Left ventricle myocardium superior (tissue), 1 donor: Measurements from ENCODE around the gene SMIM13. TPM values are rescaled to one million over a fixed set of nuclear protein-coding genes. Genes with fewer than 3 reads are reported as not detected.
"Not testable (repeated sequence)": the region's sequence is repeated elsewhere in the genome, so short reads cannot be mapped to it uniquely, and the experiment has no call there.

Experiments
- ATAC-seq: fragments of 200-7000 bp; cut with Tn5 transposase; one replicate; pipeline ENCODE4 v1.9.1; 2020; ENCODE audit warnings: mild to moderate bottlenecking, moderate library complexity
- DNase-seq: peaks from one replicate; pipeline ENCODE4 v3.0.0-alpha.2; 2020
- intact Hi-C: fragments of 100-400 bp; cut with micrococcal nuclease; formaldehyde crosslinking; loops from one replicate; pipeline ENCODE4 v1.11.0; 2022
- total RNA-seq: library from RNA; stranded (reverse); fragmentation: NEBNext Ultra II Directional; extraction: Animal tissue kit (Norgen Biotek cat#: 25700); gene quantifications from one replicate; pipeline ENCODE4 v1.2.1, GENCODE V29; 2021
- donor health status: DM: no; HTN: yes; CAD: no; lungs with severe emphysema.

Gene SMIM13
- total RNA-seq, 1 donor from 2014 or later = 13.1 TPM

DNA sequence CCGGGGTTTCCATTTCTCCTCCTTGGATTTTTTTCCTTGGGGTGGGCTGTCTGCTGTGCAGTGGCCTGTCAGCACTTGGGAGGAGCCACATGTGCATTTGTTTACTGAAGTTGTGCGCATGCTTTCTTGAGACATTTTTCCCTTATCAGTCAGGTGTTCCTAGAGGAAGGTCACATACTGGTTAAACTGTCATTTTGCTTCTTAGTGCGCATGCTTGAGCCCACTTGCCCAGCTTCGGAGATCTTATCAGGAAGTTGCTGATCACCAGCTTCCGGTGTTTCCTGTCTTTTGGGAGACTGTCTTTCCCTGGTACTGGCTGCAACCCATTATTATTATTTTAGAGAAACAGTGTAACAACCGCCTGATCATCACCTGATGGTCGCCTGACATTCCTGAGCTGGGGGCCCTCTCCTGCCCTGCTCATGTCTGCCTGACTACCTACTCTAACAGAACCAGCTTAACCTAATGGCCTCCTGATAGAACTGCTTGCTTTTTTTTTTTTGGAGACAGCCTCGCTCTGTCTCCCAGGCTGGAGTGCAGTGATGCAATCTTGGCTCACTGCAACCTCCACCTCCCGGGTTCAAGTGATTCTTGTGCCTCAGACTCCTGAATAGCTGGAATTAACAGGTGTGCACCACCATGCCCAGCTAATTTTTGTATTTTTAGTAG is 18.3 kb downstream of the SMIM13 start:
- DNase-seq (no peak), ATAC-seq (no peak)
- intact Hi-C loops = no loop called here

DNA sequence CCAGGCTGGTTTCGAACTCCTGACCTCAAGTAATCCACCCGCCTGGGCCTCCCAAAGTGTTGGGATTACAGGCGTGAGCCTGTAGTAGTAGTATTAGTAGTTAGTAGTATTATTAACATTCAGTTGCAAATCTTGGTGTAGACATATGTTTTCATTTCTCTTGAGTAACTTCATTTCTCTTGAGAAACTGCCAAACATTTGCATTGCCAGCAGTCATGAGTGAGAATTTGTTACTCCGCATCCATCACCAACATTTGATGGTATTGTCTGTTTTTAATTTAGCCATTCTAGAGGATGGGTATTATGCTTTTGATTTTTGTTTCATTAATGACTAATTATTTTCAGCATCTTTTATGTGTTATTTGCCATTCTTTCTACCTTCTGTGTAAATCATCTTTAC is 19.4 kb downstream of the SMIM13 start:
- ATAC-seq (no peak), DNase-seq (no peak)
- intact Hi-C loops = no loop called here

DNA sequence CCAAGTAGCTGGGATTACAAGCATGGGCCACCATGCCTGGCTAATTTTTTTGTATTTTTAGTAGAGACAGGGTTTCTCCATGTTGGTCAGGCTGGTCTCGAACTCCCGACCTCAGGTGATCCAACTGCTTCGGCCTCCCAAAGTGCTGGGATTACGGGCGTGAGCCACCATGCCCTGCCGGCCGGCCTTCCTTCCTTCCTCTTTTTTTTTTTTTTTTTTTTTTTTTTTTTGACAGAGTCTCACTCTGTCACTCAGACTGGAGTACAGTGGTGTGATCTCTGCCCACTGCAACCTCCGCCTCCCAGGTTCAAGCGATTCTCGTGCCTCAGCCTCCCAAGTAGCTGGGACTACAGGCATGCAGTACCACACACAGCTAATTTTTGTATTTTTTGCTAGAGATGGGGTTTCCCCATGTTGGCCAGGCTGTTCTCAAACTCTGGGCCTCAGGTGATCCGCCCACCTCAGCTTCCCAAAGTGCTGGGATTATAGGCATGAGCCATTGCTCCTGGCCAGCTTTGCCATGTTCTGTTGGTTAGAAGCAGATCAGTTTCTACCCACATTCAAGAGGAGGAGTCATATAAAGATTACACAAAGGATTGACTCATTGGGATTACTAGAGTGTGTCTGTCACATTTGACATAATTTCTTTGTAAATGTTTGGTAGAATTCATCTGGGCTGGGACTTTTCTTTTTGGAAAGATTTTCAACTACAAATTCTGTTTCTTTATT is 22.3 kb downstream of the SMIM13 start:
- intact Hi-C loops, ATAC-seq, DNase-seq: not testable (repeated sequence)

DNA sequence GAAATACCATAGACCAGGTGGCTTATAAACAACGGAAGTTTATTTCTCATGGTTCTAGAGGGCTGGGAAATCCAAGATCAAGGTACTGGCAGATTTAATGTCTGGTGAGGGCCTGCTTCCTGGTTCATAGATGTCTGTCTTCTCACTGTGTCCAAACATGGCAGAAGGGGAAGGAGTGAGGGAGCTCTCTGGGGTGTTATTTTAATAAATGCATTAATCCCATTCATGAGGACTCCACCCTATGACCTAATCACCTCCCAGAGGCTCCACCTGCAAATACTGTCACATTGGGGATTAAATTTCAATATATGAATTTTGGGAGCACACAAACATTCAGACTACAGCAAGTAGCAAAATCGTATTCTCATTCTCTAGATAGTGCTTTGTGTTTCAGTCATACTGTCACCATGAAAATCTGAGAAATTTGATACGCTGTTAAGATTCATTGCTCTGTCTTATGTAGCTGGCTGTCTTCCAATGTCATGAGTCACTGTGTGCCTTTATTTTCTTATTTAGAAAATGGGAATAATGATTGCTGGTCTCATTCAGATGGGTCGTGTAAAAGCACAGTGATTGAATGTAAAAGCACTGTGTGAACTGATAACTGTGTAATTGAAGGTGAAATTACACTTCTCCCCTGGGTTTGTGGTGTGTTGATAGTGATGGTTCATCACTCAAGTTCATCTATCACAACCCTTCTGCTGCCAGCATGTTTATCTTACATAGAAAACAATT is 26.8 kb downstream of the SMIM13 start:
- ATAC-seq (no peak), DNase-seq (no peak)
- intact Hi-C loops = no loop called here

DNA sequence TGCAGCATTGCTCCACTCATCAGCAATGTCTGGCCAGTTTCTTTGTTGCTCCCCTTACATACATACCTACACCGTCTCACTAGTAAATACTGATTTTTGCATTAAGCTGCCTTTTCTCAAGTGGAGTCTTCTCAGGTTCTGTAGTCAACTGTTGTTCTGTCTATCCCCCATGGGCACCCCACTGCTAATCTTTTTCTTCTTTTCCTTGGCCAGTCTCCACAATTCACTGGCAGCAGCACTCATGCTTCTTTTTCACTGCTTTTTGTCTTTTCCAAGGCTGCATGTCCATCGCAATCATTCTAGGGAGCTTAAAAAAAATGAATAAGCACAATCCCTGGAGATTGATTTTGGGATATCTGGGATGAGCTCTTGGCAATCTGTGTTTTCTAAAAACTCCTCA is 28.2 kb downstream of the SMIM13 start:
- intact Hi-C loops = no loop called here
- ATAC-seq (peak; percentile 24), DNase-seq (no peak)

DNA sequence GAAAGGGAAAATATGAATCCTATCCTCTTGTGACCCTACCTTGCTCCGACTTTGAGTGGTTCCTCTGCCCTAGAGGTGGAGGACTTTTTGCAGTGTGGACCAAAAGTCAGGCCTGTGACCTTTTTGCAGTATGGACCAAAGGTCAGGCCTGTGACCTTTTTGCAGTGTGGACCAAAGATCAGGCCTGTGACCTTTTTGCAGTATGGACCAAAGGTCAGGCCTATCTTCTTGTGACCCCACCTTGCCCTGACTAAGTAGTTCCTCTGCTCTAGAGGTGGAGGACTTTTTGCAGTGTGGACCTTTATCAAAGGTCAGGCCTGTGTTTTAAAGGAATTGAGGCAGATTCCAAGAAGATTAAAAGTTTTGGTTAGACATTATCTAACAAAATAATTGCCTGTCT is 28.7 kb downstream of the SMIM13 start:
- intact Hi-C loops = no loop called here
- ATAC-seq (no peak), DNase-seq (no peak)

DNA sequence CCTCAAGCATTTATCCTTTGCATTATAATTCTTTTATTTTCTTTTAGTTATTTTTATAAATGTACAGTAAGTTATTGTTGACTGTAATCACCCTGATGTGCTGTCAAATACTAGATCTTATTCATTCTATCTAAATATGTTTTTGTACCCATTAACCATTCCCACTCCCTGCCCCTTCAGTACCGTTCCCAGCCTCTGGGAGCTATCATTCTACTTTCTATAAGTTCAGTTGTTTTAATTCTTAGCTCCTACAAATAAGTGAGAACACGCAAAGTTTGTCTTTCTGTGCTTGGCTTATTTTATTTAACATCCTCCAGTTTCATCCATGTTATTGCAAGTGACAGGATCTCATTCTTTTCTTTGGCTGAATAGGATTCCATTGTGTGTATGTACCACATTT is 30.3 kb downstream of the SMIM13 start:
- intact Hi-C loops = no loop called here
- ATAC-seq (no peak), DNase-seq (no peak)

DNA sequence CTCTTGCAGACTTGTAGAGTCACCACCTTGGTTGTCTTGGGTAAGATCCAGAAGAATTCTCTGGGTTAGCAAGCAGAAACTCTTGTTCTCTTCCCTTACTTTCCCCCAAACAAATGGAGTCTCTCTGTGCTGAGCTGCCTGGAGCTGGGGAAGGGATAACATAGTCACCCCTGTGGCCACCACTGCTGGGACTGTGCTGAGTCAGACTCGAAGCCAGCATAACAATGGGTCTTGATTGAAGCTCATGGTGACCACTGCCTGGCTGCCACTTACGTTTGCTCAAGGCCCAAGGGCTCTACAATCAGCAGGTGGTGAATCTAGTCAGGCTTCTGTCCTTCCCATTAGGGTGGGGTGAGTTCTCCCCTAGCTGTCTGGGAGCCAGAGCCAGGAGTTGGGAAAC is 33.2 kb downstream of the SMIM13 start:
- ATAC-seq (no peak), DNase-seq (no peak)
- intact Hi-C loops = no loop called here

DNA sequence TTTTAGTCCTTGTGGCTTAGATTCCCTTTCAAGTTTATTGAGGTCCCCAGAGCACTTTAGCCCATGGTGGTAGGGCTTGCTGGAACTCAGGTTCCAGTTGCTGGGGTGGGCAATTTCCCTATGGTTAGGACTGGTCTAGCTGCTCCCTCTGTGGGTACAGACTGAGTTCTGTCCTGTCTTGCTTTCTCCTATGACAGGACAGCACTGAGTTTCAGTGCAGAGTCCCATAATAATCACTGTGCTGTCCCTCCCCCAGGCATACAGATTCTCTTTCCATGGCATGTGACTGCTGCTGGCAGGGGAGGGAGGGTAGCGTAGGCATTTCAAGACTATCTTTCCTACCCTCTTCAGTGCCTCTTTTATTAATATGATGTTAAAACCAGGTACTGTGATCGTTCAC is 35.0 kb downstream of the SMIM13 start:
- DNase-seq = no peak
- ATAC-seq = peak; percentile 91
- intact Hi-C loops = no loop called here

DNA sequence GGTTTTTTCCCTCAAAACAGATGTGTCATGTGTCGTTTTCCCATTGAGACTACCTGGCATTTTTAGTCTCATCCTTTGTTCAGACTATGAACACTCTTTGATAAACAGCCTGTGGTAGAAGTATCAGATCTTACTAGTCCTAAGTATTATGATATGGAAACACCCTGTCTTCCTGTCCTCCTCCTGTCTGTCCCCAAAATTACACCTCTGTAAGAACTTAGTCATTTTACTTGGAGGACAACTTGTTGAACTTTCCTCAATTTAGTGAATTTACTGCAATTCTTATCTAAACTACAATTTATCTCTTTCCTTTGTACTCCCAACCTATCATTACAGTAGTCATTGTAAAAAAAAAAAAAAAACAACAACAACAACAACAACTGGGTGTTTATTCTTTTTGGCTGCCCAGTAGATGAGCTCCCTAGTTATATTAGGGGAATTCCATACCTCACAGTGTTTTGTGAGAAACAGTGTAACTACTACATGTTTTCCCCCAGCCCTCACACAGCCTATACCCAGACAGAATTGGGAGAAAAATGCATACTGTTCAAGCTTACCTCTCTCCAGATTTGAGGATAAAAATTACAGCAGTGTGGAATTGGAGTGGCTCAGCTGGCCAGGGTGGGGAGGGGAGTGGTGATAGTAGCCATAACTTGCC is 36.4 kb downstream of the SMIM13 start:
- intact Hi-C loops = no loop called here
- ATAC-seq = no peak
- DNase-seq = no peak

DNA sequence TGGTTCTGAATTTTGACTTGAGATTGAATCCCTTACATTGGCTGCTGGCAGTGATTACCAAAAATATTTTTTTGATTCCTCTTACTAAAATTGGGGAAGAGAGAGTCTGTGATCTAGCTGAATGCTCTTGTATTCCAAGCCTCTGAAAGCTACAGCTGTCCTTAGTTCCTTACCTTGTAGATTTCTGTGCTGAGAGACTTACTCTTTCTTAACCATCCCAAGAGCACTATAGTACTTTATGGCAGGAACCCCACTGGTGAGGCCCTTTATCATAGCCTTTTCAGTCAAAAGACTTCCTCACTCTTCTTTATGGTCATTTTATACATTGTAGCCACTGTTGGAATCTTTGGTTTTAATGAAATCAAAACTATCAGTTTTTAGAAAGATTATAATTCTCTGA is 37.0 kb downstream of the SMIM13 start:
- DNase-seq (no peak), ATAC-seq (no peak)
- intact Hi-C loops = no loop called here

DNA sequence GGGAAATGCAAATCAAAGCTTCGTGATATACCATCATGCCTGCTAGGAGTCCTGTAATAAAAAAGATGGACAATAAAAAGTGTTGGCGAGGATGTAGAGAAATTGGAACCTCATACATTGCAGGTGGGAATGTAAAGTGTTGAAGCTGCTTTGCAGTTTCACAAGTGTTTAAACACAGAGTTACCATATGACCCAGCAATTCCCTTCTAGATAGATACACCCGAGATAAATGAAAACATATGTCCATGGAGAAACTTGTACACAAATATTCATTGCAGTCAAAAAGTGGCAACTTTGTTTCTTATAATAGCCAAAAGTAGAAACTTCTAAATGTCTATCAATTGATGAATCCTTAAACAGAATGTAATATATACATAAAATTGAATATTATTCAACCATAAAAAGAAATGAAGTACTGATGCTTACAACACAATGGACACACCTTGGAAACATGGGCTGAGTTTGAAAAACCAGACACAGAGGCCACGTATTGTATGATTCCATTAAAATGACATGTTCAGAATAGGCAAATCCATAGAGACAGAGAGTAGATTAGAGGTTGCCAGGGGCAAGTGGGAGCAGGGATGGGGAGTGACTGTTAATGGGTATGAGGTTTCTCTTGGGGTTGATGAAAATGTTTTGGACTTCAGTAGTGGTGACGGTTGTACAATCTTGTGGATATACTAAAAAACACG is 38.7 kb downstream of the SMIM13 start:
- no peak for DNase-seq
- ATAC-seq = no peak
- intact Hi-C loops = no loop called here

DNA sequence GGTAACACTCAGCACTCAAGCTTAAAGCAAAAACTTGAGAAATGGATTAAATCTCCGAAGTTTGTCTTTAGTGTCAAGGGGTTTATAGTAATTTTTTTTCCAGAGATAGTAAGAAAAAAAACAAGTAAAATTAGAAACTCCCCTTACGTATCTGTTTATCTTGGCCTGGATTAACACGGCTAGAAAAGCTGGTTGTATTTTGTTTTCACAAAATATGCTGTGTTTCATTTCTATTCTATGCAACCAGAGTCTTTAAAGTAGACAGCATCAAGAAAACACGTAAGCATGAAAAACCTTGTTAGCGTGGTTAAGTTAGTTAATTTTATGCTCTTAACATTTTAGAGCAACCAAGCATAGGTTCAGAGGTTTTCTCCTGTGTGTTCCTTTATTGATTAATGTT is 39.6 kb downstream of the SMIM13 start:
- no peak for DNase-seq

DNA sequence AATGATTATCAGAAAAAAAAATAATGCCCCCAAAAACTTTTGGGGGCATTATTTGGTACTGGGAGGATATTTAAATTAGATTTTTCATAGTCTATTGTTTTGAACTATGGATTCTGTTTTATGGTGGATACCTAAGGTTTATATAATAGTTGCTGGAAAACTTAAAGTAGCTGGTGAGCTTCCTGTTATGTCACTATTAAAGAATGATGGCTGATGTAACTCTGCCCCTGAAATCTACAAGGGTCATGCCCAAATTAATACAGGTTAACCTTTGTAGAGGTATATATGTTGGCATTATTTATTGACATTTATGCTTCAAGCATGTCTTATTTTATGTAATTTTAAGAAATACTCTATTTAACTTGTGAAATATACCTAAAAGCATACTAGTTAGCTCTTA is 43.2 kb downstream of the SMIM13 start:
- DNase-seq (no peak), ATAC-seq (no peak)

More for the DNA sequence above, 39.6 kb downstream of the SMIM13 start:
- intact Hi-C loops = no loop called here
- no peak for ATAC-seq

DNA sequence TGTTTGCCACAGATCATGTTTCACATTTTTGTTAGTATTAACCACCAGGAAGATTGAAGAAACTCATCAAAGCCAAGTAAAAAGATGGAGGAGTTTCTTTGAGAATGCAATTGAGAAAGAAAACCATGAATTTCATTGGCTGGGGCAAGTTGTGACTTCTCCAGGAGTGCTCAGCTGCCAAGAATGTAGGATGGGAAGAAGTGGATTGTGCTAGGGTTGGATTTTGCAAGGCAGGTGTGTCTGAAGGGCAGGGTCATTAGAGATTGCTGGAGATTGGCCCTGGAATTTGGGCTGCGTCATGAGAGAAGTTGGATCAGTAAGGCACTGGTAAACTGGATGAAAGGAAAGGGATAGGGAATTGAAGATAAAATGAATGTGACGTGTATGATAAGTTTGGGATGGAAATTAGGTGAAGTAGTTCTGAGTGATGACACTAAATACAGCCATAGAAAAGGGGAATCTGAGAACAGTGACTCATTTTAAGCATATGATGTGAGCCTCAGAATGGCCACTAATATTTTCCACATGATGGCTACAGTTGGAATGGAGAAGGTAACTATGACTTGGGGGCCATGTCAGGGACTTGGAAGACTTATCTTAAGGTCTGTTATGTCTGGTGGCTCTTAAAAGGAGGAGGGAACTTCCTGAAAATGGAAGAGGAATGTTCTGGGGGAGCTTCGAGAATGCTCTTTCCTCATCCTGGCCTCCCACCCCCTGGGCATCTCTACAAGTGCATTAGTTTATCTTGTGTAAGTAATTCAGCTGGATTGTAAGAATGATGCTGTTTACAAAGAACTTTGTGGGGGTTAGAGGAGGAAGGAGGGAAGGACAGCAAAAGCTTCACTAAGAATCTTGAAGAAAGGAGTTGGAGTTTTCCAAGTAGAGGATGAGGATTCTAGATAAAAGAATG is 45.7 kb downstream of the SMIM13 start:
- intact Hi-C loops = no loop called here
- no peak for DNase-seq
- ATAC-seq = no peak

More for the DNA sequence above, 43.2 kb downstream of the SMIM13 start:
- intact Hi-C loops = no loop called here

DNA sequence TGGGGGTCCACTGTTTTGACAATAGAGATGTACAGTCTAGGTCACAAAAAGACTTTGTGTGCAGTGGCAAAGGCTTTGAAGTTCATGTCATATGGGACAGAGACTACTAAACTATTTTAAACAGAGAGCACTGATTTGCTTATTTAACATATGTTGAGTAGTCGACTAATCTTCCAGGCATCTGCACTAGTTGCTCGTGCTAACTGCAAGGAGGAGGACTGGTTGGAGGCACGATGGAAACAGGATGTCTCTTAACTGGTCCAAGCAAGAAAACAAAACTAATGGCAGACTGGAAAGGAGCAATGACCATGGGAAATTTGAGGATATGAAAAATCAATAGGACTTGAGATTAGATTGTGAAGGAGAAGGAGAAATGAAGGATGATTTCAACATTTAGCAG is 46.4 kb downstream of the SMIM13 start:
- ATAC-seq = no peak
- DNase-seq = no peak
- intact Hi-C loops = loop anchor here (10.0 kb wide), 1 partner anchor 435 kb away; no protein-coding TSS in a partner anchor

DNA sequence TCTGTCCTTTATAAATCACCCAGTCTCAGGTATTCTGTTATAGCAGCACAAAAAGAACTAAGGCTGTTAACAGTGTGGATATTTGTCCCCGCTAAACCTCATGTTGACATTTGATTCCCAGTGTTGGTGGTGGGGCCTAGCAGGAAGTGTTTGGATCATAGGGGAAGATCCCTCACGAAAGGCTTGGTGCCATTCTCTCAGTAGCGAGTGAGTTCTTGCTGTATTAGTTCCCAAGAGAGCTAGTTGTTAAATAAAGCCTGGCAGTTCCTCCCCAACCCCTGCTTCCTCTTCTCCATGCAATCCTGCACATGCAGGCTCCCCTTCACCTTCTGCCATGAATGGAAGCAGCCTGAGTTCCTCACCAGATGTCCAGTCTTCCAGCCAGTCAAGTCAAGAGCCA is 47.7 kb downstream of the SMIM13 start:
- DNase-seq = no peak
- ATAC-seq = no peak
- intact Hi-C loops = loop anchor here (10.0 kb wide), 1 partner anchor 434 kb away; no protein-coding TSS in a partner anchor
